ENCODE results near the gene CREB3L2. TPM values are rescaled to one million over a fixed set of nuclear protein-coding genes. Genes with fewer than 3 reads are reported as not detected.
A peak's percentile ranks its signal among the peaks of the same experiment; 100 is the strongest.
"Not testable (repeated sequence)": the region's sequence is repeated elsewhere in the genome, so short reads cannot be mapped to it uniquely, and the experiment has no call there.

CREB3L2 gene
- polyA plus RNA-seq, 2 of the 4 experiments (the other 2 are of a cell fraction) = 16.3 to 32.2 TPM

DNA sequence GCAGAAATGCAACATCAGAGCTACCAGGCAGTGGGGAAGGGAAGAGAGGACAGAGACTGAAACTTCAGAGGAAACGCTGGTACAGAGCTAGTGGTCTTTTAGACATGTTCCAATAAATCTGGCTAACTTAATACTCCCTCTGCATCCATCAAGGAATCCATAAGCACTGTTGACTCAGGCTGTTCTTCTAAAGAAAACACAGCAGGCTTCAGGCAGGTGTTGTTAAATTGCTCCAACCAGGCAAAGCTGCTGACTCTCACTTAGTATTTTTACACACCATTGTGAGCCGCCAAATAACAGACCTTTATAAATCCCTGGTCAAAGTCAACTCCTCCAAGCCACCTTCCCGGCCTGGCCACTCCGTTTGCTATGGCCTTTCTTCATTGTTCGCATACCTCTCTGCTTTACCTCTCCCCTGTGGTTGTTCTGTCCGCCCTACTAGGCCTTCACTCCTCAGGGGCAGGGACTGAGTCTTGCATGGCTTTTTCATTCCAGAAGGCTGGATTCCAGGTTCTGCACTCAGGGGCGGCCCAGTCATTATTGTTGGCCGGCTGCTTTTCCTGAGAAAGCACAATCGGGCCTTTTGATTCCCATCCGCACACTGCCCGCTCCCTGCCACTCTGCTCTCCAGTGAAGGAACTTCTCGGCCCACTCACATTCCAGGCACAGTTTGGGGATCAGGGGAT lies 18.4 kb downstream of the CREB3L2 start:
- H3K4me3 ChIP-seq = no peak overlapping the region
- H3K4me1 ChIP-seq = peaks cover 37% of the 10 kb centered on the region
- FAIRE-seq (no peak), DNase-seq (ENCODE audit: low read depth in 1 of 2, low spot score in 1 of 2) (no peak), ATAC-seq (no peak)
- TF ChIP-seq EP300 (IDR thresholded peaks at IDR 0.05) = no peak
- no peak overlapping the region for H3K27ac ChIP-seq
- H3K4me2 ChIP-seq = no peak overlapping the region
- WGBS (ENCODE audit: missing lambda C conversion rate) = 93% methylated on average over 12 of the region's 12 CpGs
- POLR2A ChIA-PET = no interaction called here
- no peaks in the 10 kb centered on the region for H3K9me3 ChIP-seq
- CTCF ChIA-PET = interaction anchor here (0.6 to 3.3 kb wide), 3 partner anchors 16 to 25 kb away, joined by 3 to 14 read pairs (median 3); partner anchors contain the start of gene CREB3L2

DNA sequence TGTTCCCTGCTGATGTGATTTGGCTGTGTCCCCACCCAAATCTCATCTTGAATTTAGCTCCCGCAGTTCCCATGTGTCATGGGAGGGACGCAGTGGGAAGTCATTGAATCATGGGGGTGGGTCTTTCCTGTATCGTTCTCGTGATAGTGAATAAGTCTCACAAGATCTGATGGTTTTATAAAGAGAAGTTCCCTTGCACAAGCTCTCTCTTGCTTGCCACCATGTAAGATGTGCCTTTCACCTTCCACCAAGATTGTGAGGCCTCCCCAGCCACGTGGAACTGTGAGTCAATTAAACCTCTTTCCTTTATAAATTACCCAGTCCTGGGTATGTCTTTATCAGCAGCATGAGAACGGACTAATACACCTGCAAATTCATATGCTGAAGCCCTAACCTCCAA lies 19.5 kb downstream of the CREB3L2 start:
- ATAC-seq; DNase-seq (ENCODE audit: low read depth in 1 of 2, low spot score in 1 of 2); POLR2A ChIA-PET; H3K9me3 ChIP-seq; FAIRE-seq; H3K4me2 ChIP-seq; H3K4me3 ChIP-seq: not testable (repeated sequence)
- TF ChIP-seq ZFP36 (IDR thresholded peaks at IDR 0.05; ENCODE audit: borderline replicate concordance, partially characterized antibody) = peak; percentile 24
- CTCF ChIA-PET = interaction anchor here (1.3 to 3.3 kb wide), 3 partner anchors 20 to 78 kb away, joined by 3 to 14 read pairs (median 5); partner anchors contain the start of gene CREB3L2
- H3K27ac ChIP-seq = peak overlapping the region in 1 of 2 experiments; percentile 86; a peak in 3 of 6 replicates
- 89% methylated on average over 6 of the region's 6 CpGs for WGBS (ENCODE audit: missing lambda C conversion rate)
- peaks cover 48% of the 10 kb centered on the region for H3K4me1 ChIP-seq

DNA sequence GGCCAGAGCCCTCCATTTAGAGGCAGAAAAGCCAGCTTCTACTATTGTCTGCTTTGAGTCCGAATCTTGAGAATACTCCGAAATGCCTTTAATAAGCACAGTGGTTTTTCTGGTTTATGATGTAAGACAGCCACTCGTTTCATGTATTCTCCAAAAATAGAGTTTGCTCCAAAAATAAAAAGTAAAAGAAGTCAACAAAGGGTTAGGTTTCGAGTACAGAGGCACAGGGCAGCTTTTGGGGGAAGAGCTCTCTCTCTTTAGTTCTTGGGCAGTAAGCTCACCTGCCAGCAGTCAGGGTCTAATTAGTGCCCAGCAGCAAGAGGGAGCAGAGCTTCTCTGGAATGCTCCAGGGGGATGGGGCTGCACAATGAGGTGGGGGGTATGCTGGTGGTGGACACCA lies 20.2 kb downstream of the CREB3L2 start:
- Histone ChIP-seq H3K4me2 (peak overlapping the region; percentile 47), H3K4me3 (no peak overlapping the region), H3K27ac (peak overlapping the region; percentile 65 to 86), H3K9me3 (no peaks in the 10 kb centered on the region), H3K4me1 (peaks cover 55% of the 10 kb centered on the region)
- 85% methylated on average over 4 of the region's 4 CpGs for WGBS (ENCODE audit: missing lambda C conversion rate)
- ChIA-PET POLR2A (no interaction called here), CTCF (interaction anchor here (1.0 to 2.3 kb wide), 2 partner anchors 18 to 78 kb away, joined by 4 to 5 read pairs; no protein-coding TSS in a partner anchor)
- FAIRE-seq (no peak), ATAC-seq (no peak), DNase-seq (ENCODE audit: low read depth in 1 of 2, low spot score in 1 of 2) (no peak)
- TF ChIP-seq, protein P1, sequence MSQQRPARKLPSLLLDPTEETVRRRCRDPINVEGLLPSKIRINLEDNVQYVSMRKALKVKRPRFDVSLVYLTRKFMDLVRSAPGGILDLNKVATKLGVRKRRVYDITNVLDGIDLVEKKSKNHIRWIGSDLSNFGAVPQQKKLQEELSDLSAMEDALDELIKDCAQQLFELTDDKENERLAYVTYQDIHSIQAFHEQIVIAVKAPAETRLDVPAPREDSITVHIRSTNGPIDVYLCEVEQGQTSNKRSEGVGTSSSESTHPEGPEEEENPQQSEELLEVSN (IDR thresholded peaks at IDR 0.05; ENCODE audit: borderline replicate concordance, low read depth) = no peak
- TF ChIP-seq HOXB13 (CRISPR knock-in tag; IDR thresholded peaks at IDR 0.05; ENCODE audit: low read depth) = no peak
- no peak for TF ChIP-seq HEYL (CRISPR knock-in tag; IDR thresholded peaks at IDR 0.05)
- TF ChIP-seq HDAC2 (IDR thresholded peaks at IDR 0.05) = no peak

DNA sequence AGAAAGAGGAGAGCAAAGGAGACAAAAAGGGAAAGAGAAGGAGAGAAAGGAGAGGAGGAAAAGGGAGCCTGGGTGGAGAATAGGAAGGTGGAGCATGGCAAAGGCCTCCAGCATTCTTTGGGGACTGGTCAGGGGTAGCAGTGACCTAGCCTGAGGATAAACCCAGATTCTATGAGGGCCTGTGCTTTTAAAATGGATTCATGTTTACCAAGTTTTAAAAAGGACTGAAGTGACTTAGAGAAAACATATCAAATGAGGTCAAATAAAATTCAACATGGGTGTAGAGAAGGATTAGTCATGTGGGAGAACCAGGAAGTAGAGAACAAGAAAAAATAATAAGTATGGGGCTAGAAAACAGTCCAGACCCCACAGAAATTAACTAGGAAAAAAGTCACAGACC lies 20.7 kb downstream of the CREB3L2 start:
- FAIRE-seq (no peak), DNase-seq (ENCODE audit: low read depth in 1 of 2, low spot score in 1 of 2) (peak in 1 of 2 experiments; percentile 13), ATAC-seq (no peak)
- Histone ChIP-seq H3K27ac (peak overlapping the region; percentile 65 to 86), H3K4me1 (peaks cover 57% of the 10 kb centered on the region), H3K4me2 (peak overlapping the region; percentile 47), H3K9me3 (no peaks in the 10 kb centered on the region), H3K4me3 (no peak overlapping the region)
- ChIA-PET POLR2A (no interaction called here), CTCF (interaction anchor here (1.0 to 2.3 kb wide), 3 partner anchors 10 to 77 kb away, joined by 3 to 5 read pairs (median 4); no protein-coding TSS in a partner anchor)
- TF ChIP-seq, protein P2, sequence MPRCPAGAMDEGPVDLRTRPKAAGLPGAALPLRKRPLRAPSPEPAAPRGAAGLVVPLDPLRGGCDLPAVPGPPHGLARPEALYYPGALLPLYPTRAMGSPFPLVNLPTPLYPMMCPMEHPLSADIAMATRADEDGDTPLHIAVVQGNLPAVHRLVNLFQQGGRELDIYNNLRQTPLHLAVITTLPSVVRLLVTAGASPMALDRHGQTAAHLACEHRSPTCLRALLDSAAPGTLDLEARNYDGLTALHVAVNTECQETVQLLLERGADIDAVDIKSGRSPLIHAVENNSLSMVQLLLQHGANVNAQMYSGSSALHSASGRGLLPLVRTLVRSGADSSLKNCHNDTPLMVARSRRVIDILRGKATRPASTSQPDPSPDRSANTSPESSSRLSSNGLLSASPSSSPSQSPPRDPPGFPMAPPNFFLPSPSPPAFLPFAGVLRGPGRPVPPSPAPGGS (IDR thresholded peaks at IDR 0.05) = no peak
- TF ChIP-seq NPAS2 (CRISPR knock-in tag; IDR thresholded peaks at IDR 0.05; ENCODE audit: borderline replicate concordance) = no peak
- no peak for TF ChIP-seq HOXB5 (CRISPR knock-in tag; IDR thresholded peaks at IDR 0.05)
- TF ChIP-seq ZNF302 (CRISPR knock-in tag; IDR thresholded peaks at IDR 0.05) = no peak
- TF ChIP-seq, protein P3, sequence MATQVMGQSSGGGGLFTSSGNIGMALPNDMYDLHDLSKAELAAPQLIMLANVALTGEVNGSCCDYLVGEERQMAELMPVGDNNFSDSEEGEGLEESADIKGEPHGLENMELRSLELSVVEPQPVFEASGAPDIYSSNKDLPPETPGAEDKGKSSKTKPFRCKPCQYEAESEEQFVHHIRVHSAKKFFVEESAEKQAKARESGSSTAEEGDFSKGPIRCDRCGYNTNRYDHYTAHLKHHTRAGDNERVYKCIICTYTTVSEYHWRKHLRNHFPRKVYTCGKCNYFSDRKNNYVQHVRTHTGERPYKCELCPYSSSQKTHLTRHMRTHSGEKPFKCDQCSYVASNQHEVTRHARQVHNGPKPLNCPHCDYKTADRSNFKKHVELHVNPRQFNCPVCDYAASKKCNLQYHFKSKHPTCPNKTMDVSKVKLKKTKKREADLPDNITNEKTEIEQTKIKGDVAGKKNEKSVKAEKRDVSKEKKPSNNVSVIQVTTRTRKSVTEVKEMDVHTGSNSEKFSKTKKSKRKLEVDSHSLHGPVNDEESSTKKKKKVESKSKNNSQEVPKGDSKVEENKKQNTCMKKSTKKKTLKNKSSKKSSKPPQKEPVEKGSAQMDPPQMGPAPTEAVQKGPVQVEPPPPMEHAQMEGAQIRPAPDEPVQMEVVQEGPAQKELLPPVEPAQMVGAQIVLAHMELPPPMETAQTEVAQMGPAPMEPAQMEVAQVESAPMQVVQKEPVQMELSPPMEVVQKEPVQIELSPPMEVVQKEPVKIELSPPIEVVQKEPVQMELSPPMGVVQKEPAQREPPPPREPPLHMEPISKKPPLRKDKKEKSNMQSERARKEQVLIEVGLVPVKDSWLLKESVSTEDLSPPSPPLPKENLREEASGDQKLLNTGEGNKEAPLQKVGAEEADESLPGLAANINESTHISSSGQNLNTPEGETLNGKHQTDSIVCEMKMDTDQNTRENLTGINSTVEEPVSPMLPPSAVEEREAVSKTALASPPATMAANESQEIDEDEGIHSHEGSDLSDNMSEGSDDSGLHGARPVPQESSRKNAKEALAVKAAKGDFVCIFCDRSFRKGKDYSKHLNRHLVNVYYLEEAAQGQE (IDR thresholded peaks at IDR 0.05) = no peak
- no peak for TF ChIP-seq BHLHE40 (IDR thresholded peaks at IDR 0.05; ENCODE audit: low read depth, low read length)
- no peak for TF ChIP-seq PHF8 (IDR thresholded peaks at IDR 0.05; ENCODE audit: borderline replicate concordance, low read depth)
- TF ChIP-seq ZC3H11A (IDR thresholded peaks at IDR 0.05) = no peak
- TF ChIP-seq NFE2L2 (conservative IDR thresholded peaks at IDR 0.05; ENCODE audit: low read length) = no peak
- no peak for TF ChIP-seq EHMT2 (IDR thresholded peaks at IDR 0.05; ENCODE audit: low read depth)
- TF ChIP-seq EHF (CRISPR knock-in tag; IDR thresholded peaks at IDR 0.05) = no peak

All from A549 (cell line).